LNCAP (cell line): Measurements from ENCODE around the gene MAU2.

Experiments
- TF ChIP-seq, protein P1 (sequence below): fragments of 450-650 bp; IDR thresholded peaks from 2 replicates; pipeline ENCODE4 v1.5.1; 2017; ENCODE audit warnings: mild to moderate bottlenecking

The MAU2 gene

GRCh38 chr19:19297759-19298158, 22.9 kb upstream of the MAU2 start:
- TF ChIP-seq, protein P1, sequence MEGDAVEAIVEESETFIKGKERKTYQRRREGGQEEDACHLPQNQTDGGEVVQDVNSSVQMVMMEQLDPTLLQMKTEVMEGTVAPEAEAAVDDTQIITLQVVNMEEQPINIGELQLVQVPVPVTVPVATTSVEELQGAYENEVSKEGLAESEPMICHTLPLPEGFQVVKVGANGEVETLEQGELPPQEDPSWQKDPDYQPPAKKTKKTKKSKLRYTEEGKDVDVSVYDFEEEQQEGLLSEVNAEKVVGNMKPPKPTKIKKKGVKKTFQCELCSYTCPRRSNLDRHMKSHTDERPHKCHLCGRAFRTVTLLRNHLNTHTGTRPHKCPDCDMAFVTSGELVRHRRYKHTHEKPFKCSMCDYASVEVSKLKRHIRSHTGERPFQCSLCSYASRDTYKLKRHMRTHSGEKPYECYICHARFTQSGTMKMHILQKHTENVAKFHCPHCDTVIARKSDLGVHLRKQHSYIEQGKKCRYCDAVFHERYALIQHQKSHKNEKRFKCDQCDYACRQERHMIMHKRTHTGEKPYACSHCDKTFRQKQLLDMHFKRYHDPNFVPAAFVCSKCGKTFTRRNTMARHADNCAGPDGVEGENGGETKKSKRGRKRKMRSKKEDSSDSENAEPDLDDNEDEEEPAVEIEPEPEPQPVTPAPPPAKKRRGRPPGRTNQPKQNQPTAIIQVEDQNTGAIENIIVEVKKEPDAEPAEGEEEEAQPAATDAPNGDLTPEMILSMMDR = no peak

GRCh38 chr19:19300613-19301012, 20.0 kb upstream of the MAU2 start:
- TF ChIP-seq, protein P1 = no peak

DNA sequence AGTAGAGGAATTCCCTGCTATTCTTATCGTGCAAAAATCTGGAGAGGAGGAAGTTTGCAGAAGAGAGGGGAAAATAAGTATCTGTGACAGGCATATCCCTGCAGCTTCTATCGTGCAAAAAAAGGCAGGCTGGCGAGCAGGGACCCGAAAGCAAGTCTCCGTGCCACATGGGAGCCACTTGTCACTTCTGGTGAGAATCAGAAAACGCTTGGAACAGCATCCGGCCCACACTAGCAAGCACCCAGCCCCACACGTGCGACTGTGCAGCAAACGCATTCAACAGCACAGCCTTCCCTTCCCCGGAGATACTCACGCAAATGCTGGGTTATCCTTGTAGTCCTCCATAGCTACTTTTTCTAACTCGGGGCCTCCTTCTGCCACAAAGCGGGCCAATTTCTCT, 17.2 kb upstream of the MAU2 start:
- TF ChIP-seq, protein P1 = no peak

- TF ChIP-seq, protein P1 = no peak
Observed at GRCh38 chr19:19304186-19304965, 16.3 kb upstream of the MAU2 start.

DNA sequence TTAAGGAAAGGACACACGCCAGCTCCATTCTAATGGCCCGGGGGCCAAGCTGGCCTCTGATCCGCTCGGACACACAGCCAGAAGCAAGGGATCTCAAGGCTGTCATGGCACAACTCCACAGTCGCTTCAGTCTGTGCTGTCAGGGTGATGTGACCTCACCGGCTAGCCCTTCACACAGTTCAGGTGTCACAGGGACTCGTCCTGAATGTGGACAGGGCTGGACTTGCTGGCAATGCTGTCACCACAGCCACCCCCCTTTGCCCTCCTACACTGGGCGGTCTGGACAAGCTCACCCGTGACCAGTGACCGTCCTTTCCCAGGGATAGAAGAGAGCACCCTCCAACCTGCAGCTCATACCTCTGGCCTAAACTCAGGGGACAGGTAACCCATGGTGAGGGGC, 15.6 kb upstream of the MAU2 start:
- TF ChIP-seq, protein P1 = no peak

DNA sequence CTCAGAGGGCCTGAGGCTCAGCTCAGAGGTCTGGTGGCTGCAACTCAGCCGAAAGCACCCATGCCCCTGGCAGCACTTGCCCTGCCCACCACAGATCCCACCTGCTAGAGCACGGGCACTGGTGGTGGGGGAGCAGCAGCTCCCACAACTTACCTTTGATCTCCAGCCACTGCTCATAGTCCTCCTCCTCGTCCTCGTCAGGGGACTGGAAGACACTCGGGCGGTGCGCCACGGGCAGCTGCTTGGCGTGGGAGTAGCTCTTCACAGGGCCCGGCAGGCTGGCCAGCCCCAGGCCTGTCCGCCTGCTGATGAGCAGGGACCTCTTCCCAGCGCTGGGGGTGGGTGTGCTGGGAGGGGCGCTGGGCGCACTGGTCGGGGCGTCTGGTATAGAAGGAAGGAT, 14.9 kb upstream of the MAU2 start:
- TF ChIP-seq, protein P1 = no peak

GRCh38 chr19:19306191-19306590, 14.4 kb upstream of the MAU2 start:
- TF ChIP-seq, protein P1 = no peak

GRCh38 chr19:19308373-19308772, 12.3 kb upstream of the MAU2 start:
- TF ChIP-seq, protein P1 = no peak
